Measurements from ENCODE around the gene XKR8.

DNA sequence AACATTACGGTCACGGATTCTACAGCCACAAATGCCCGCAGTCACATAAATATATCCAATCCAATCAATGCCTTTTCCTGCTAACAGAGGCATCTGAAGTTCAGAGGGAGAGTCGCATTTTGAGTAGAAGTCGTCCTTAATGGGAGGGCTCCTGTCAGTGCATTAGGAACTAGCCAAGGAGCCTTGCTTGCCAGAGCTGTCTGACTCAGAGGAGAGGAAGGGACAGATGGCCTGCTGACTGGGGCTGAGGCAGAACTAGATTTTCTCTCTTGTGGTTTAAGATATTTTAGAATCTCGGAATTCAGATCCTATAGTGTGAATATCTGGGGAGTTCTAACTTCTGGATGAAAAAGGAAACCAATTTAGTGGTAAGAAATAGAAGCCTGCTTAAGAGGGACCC is 10.6 kb downstream of the XKR8 start:
- TF ChIP-seq, protein P1, sequence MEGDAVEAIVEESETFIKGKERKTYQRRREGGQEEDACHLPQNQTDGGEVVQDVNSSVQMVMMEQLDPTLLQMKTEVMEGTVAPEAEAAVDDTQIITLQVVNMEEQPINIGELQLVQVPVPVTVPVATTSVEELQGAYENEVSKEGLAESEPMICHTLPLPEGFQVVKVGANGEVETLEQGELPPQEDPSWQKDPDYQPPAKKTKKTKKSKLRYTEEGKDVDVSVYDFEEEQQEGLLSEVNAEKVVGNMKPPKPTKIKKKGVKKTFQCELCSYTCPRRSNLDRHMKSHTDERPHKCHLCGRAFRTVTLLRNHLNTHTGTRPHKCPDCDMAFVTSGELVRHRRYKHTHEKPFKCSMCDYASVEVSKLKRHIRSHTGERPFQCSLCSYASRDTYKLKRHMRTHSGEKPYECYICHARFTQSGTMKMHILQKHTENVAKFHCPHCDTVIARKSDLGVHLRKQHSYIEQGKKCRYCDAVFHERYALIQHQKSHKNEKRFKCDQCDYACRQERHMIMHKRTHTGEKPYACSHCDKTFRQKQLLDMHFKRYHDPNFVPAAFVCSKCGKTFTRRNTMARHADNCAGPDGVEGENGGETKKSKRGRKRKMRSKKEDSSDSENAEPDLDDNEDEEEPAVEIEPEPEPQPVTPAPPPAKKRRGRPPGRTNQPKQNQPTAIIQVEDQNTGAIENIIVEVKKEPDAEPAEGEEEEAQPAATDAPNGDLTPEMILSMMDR (IDR thresholded peaks at IDR 0.05): no peak
- no peak for TF ChIP-seq POLR2AphosphoS5 (IDR thresholded peaks at IDR 0.05)
- no peak for TF ChIP-seq POLR2A (IDR thresholded peaks at IDR 0.05)
